ENCODE data around the gene TSPAN1.

The TSPAN1 gene

DNA sequence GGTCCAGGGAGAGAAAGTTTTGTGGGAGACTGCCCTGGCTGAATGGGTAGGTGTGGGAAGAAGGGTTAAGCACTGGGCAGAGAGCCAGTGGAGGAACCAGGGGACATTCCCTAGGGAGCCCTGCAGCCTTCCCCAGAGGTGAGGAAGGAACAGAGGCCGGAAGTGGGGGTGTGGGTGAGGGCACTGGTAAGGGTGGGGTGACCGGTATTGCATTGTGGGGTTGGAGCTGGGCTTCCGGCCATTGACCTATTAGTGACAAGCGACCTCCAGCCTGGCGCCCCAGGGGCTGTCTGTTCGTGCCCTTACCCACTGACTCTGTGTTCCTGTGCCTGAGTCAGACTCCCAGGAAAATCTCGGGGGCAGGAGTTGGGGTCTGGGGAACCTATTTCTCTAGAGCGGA is 3.5 kb upstream of the TSPAN1 start:
- no peak for DNase-seq (ENCODE audit: low read depth)
- no peak overlapping the region for H3K4me3 ChIP-seq (ENCODE audit: low read length)
- TF ChIP-seq, protein P1, sequence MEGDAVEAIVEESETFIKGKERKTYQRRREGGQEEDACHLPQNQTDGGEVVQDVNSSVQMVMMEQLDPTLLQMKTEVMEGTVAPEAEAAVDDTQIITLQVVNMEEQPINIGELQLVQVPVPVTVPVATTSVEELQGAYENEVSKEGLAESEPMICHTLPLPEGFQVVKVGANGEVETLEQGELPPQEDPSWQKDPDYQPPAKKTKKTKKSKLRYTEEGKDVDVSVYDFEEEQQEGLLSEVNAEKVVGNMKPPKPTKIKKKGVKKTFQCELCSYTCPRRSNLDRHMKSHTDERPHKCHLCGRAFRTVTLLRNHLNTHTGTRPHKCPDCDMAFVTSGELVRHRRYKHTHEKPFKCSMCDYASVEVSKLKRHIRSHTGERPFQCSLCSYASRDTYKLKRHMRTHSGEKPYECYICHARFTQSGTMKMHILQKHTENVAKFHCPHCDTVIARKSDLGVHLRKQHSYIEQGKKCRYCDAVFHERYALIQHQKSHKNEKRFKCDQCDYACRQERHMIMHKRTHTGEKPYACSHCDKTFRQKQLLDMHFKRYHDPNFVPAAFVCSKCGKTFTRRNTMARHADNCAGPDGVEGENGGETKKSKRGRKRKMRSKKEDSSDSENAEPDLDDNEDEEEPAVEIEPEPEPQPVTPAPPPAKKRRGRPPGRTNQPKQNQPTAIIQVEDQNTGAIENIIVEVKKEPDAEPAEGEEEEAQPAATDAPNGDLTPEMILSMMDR (IDR thresholded peaks at IDR 0.05; ENCODE audit: insufficient read depth, low read depth, low read length, missing control alignments), result no peak

DNA sequence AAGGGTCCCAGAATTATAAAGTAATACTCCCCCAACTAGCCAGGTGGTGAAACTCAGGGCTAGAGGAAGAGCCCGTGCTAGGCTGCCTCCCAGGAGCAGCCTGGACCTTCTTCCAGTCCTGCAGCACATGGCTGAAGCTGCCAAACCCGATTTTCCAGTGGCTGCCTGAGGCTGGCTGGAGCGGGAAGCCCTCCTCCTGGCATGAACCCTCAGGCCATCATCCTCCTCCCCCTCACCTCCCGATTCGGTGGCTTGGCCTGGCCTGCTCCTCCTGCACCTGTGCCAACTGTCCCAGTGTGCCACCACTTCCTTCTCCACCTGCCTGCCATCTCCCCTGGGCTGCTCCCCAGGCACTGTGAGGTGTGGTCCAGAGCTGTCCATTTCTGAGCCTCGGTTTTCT is 3.0 kb upstream of the TSPAN1 start:
- peak; percentile 71 for DNase-seq (ENCODE audit: low read depth)
- H3K4me3 ChIP-seq (ENCODE audit: low read length), result no peak overlapping the region
- TF ChIP-seq, protein P1 (IDR thresholded peaks at IDR 0.05; ENCODE audit: insufficient read depth, low read depth, low read length, missing control alignments), result no peak

DNA sequence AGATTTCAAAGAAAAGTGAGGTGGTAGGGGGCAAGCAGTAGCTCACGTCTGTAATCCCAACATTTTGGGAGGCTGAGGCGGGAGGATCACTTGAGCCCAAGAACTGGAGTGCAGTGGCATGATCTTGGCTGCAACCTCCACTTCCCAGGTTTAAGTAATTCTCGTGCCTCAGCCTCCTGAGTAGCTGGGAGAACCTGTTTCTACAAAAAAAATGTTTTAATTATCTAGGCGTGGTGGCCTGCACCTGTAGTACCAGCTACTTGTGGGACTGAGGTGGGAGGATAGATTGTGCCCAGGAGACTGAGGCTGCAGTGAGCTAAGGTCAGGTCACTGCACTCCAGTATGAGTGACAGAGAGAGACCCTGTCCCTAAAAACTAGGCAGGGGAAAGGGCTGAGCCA is 2.6 kb upstream of the TSPAN1 start:
- no peak for DNase-seq (ENCODE audit: low read depth)
- no peak overlapping the region for H3K4me3 ChIP-seq (ENCODE audit: low read length)
- TF ChIP-seq, protein P1 (IDR thresholded peaks at IDR 0.05; ENCODE audit: insufficient read depth, low read depth, low read length, missing control alignments), result no peak

DNA sequence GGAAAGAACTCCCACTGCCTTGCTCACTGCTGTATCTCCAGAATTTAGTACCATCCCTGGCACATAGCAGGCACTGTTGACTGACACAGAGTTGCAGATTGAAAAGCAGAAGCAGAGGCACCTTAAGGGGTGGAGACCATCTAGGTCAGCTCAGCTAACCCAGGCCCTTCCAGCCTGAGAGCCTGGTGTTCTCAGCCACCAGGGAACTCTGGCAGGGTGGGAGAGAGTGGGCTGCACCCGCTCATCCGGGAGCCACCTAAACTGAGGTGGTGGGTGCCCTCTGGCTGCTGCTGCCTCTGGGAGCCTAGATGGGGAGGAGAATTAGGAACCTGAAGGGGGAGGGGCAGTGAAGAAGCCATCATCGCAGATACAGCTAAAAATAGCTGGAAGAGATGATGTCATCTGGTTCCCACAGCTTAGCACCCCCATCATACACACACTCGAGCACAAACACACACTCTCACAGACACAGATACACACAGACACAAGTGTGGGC is 1.5 kb upstream of the TSPAN1 start:
- TF ChIP-seq, protein P1 (IDR thresholded peaks at IDR 0.05; ENCODE audit: insufficient read depth, low read depth, low read length, missing control alignments), result no peak
- no peak for DNase-seq (ENCODE audit: low read depth)
- H3K4me3 ChIP-seq (ENCODE audit: low read length), result no peak overlapping the region

DNA sequence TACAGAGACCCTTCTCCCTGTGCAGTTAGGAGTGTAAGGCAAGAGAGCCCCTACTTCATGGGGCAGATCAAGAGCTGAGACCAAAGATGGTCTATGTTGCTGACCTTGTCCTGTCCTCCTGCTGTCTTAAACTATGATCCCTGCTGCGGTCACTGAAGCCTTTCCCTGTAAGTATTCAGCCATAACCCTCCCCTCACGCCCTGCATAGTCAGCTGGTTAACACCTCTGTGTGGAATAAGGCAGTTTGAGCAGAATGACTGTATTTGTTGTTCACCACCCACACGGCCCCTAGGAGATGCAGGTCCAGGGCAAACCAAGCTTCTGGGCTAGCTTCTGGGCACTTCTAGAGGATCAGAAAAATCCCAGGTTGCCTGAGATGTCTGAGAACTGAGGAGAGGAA is 356 bp downstream of the TSPAN1 start:
- no peak overlapping the region for H3K4me3 ChIP-seq (ENCODE audit: low read length)
- TF ChIP-seq, protein P1 (IDR thresholded peaks at IDR 0.05; ENCODE audit: insufficient read depth, low read depth, low read length, missing control alignments), result no peak
- DNase-seq (ENCODE audit: low read depth), result no peak

DNA sequence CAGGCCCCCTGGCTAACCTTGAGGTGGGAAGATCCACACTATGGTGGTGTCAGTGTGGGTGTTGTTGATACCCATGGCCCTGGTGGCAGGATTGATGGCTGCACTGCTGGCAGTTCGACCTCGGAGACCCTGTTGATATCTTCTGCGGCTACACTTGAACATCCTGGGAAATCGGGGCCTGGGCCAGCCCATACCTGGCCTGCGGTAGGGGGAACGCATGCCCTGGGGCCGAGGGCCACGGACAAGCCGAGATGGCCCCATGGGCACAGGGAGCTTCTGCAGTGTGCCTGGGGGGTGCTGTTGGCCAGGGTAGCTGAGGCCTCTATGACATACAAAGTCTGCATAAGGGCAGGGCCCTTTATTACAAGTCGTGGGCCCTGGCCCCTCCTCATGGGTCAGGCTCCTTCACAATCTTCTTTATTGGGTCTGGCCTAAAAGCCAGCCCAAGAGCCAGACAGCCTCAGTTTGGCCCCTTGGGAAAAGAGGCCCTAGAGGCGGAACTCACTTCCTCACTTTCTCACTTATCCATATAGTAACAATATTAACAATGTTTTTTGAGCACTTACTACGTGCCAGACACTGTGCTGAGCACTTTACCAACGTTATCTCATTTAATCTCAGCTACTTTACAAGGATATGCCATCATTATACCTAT is 1.5 kb downstream of the TSPAN1 start, which contains the start of gene P3R3URF:
Gene P3R3URF, minus strand, starts transcription at position 278 of the 655 bp plus-strand sequence. Its CDS starts 17 bp downstream, at position 261.
- no peak within 1 kb of the TSS for H3K4me3 ChIP-seq (ENCODE audit: low read length)
- no peak for DNase-seq (ENCODE audit: low read depth)
- TF ChIP-seq, protein P1 (IDR thresholded peaks at IDR 0.05; ENCODE audit: insufficient read depth, low read depth, low read length, missing control alignments), result no peak
